Mesothelial cell of epicardium (in vitro differentiated cells): ENCODE data around the gene MRPL10. TPM values are rescaled to one million over a fixed set of nuclear protein-coding genes. Genes with fewer than 3 reads are reported as not detected.
A peak's percentile ranks its signal among the peaks of the same experiment; 100 is the strongest.

Source experiments
- DNase-seq, 2 experiments: peaks; one replicate each; pipeline ENCODE4 v3.0.0; 2021; ENCODE audit warnings: low spot score in 2 of 2; ENCODE audit not compliant: unreplicated experiment in 2 of 2
- H3K27ac Mint-ChIP-seq: 2 replicates; pipeline ENCODE4 v1.8.0; 2021; ENCODE audit warnings: mixed read lengths
- H3K27me3 Mint-ChIP-seq: 2 replicates; pipeline ENCODE4 v1.8.0; 2021; ENCODE audit warnings: low read depth, mixed read lengths
- H3K36me3 Mint-ChIP-seq: 2 replicates; pipeline ENCODE4 v1.8.0; 2021; ENCODE audit warnings: mixed read lengths
- H3K4me1 Mint-ChIP-seq: 2 replicates; pipeline ENCODE4 v1.8.0; 2021; ENCODE audit warnings: mixed read lengths
- H3K4me3 Mint-ChIP-seq: 2 replicates; pipeline ENCODE4 v1.8.0; 2021; ENCODE audit warnings: mild to moderate bottlenecking, moderate library complexity, mixed read lengths
- H3K9me3 Mint-ChIP-seq: 2 replicates; pipeline ENCODE4 v1.8.0; 2021; ENCODE audit warnings: mixed read lengths
- total RNA-seq: library from RNA; stranded (reverse); gene quantifications from 3 replicates; pipeline ENCODE4 v1.2.1, GENCODE V29; 2021
- TF ChIP-seq, protein P1 (sequence below): fragments of 200-600 bp; sonication (generic); IDR thresholded peaks from one replicate; pipeline ENCODE4 v1.5.0; 2021; ENCODE audit warnings: antibody characterized with exemption; ENCODE audit not compliant: unreplicated experiment

Gene MRPL10
- total RNA-seq: 41.0 to 46.5 TPM (median 45.6 TPM) in 3 replicates

DNA sequence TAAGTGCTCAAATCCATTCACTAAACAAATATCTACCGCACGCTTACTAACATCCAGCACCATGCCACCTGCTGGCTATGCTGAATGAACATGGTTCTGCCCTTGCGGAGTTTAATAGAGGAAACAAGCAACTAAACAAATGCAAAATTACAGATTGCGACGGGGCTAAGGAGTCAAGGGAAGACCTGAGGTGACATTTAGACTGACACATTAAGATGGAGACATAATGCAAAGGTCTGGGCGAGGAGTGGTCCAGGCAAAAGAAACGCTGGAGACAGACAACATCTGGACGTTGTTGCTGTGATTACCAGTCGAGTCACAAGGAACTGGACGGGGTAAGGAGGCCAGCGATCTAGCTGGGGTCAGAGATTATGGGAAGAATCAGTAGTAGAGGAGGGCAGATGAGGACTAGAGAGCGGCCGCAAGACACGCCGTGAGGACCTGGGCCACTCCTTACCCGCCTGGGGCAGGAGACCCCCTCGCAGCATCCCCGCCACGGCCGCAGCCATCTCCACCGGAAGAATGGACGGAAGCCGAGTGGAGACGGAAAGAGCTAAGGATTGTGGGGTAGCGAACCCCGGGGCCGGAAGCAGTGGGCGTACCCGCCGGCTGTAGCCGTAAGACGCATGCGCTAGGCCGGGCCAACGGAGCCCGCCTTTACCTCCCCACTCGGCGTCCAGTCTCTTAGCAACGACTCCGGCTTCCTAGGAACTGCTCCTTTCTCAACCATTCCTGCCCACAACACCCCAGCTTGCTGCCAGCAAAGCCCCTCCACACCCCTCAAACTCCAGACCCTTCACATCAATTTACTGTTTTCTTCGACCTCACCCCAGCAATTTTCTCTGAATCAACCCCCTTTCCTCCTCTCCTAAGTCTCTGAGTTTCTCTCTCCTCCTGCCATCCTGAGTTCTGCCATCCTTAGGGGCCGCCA, at the start of gene MRPL10, which contains the start of gene LRRC46:
Gene MRPL10 (minus strand): TSS at position 539 of the 931 bp plus-strand sequence. CDS start 30 bp downstream, at position 509.
Gene LRRC46 (plus strand): TSS at position 668 of the 931 bp plus-strand sequence. CDS start 320 bp downstream, outside the sequence.
- H3K27ac Mint-ChIP-seq: peak within 1 kb of the TSS; percentile 89
- peak within 1 kb of the TSS; percentile 87 for H3K4me3 Mint-ChIP-seq
- peak; percentile 88 to 97 for DNase-seq
- H3K36me3 Mint-ChIP-seq: peaks cover 9% of the 10 kb centered on the region
- no peaks in the 10 kb centered on the region for H3K9me3 Mint-ChIP-seq
- H3K4me1 Mint-ChIP-seq: peaks cover 18% of the 10 kb centered on the region
- H3K27me3 Mint-ChIP-seq: no peaks in the 10 kb centered on the region
- TF ChIP-seq, protein P1, sequence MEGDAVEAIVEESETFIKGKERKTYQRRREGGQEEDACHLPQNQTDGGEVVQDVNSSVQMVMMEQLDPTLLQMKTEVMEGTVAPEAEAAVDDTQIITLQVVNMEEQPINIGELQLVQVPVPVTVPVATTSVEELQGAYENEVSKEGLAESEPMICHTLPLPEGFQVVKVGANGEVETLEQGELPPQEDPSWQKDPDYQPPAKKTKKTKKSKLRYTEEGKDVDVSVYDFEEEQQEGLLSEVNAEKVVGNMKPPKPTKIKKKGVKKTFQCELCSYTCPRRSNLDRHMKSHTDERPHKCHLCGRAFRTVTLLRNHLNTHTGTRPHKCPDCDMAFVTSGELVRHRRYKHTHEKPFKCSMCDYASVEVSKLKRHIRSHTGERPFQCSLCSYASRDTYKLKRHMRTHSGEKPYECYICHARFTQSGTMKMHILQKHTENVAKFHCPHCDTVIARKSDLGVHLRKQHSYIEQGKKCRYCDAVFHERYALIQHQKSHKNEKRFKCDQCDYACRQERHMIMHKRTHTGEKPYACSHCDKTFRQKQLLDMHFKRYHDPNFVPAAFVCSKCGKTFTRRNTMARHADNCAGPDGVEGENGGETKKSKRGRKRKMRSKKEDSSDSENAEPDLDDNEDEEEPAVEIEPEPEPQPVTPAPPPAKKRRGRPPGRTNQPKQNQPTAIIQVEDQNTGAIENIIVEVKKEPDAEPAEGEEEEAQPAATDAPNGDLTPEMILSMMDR: no peak

DNA sequence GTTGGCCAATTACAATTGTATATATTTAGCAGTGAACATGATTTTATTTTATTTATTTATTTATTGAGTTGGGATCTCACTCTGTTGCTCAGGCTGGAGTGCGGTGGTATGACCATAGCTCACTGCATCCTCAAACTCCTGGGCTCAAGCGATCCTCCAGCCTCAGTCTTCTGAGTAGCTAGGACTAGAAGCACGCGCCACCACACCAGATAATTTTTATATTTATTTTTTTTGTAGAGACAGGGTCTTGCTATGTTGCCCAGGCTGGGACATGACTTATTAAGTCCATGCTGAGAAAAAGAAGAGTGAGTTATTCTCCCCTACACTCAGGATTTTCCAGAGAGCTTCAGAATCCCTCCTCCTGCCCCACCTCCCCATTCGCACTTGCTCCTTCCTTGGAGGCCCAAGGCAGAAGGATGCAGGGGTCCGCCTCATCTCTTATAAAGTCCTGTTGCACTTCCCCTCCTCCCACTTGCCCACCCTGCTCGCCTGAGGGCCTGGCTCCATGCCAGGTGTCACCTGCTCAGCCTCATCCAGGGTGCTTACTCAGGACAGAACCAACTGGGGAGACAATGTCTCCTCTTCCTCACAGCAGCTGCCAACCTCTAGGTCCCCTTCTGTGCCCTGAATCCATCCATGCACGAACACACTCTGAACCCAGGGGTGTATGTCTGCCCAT, 48.6 kb upstream of the MRPL10 start:
- no peak overlapping the region for H3K4me3 Mint-ChIP-seq
- no peaks in the 10 kb centered on the region for H3K36me3 Mint-ChIP-seq
- TF ChIP-seq, protein P1: no peak
- H3K27ac Mint-ChIP-seq: peak overlapping the region; percentile 24
- no peaks in the 10 kb centered on the region for H3K9me3 Mint-ChIP-seq
- H3K4me1 Mint-ChIP-seq: peaks cover 74% of the 10 kb centered on the region
- no peak for DNase-seq
- H3K27me3 Mint-ChIP-seq: no peaks in the 10 kb centered on the region

DNA sequence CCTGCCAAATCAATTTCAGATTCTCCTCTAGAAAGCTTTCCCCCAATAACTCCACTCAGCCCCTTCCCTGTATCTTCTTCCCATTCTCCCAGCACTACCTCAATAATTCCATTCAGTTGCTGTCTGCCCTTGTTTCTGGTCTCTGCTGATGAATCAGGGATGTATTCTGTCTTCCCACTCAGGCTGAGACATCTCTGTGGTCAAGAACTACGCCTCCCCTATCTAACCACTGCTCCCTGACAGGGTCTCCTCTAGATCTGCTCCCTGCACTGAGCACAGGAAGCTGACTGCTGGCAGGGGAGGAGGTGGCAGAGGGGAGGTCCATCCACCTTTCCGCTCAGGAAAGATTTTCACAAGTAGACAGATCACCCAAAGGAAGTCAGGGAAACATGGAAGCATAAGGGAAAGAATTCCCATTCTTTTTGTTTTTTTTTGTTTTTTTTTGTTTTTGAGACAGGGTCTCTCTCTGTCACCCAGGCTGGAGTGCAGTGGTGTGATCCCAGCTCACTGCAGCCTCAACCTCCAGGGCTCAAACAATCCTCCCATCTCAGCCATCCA, 47.8 kb upstream of the MRPL10 start:
- Mint-ChIP-seq H3K4me1 (peaks cover 73% of the 10 kb centered on the region), H3K9me3 (no peaks in the 10 kb centered on the region), H3K36me3 (no peaks in the 10 kb centered on the region), H3K27me3 (no peaks in the 10 kb centered on the region), H3K27ac (peak overlapping the region; percentile 55), H3K4me3 (no peak overlapping the region)
- DNase-seq: no peak
- TF ChIP-seq, protein P1: no peak

DNA sequence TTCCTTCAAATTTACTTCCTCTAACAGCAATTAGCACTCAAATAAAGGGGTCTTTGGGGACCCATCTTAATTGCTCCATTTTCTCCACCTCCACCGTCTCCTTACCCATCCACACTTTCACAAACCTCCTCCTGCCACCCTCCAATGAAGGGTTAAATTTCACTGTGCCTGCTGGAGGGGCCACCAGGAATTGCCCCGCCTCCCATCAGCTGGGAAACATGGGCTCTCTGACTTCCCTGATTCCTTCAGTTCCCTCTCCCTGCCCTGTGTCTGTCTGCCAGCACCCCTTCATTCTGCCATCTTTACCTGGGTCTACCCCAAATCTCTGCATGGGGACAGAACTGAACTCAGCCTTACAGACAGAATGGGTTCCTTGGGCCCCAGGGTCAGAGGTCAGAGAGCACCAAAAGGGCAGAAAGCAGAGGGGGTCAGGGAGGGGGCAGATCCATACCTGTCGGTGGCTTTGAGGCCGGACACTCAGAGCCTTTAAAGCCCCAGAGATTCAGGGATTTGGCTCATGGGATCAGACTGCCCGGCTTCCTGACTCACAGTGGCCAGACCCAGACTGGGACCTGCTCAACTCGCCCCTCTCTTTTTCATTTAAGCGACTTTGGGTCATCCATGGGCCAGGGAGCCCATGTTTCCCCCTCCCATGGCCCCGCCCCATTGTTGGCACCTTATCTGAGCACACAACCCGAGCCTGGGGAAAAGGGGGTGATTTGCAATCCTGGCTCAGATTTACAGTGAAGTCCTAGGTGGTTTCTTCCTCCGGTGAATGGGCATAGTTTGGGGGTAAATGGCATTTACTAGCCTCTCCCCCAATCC, 47.1 kb upstream of the MRPL10 start:
- no peak for DNase-seq
- Mint-ChIP-seq H3K27me3 (no peaks in the 10 kb centered on the region), H3K9me3 (no peaks in the 10 kb centered on the region), H3K27ac (peak overlapping the region; percentile 78), H3K4me3 (no peak overlapping the region), H3K4me1 (peaks cover 68% of the 10 kb centered on the region), H3K36me3 (no peaks in the 10 kb centered on the region)
- TF ChIP-seq, protein P1: no peak
